H9 (cell line): Measurements from ENCODE around the gene MRPL46. TPM values are rescaled to one million over a fixed set of nuclear protein-coding genes. Genes with fewer than 3 reads are reported as not detected.

ENCODE experiments used
- DNase-seq: peaks from one replicate; pipeline ENCODE4 v3.0.0-alpha.2; 2017
- H2AFZ ChIP-seq: one replicate; pipeline ENCODE4 v1.6.1; 2013; ENCODE audit warnings: mild to moderate bottlenecking, low read length, control low read depth, moderate library complexity
- H2AK5ac ChIP-seq: 2 replicates; pipeline ENCODE4 v1.6.1; 2013; ENCODE audit warnings: low read length, control low read depth, mixed read lengths; ENCODE audit not compliant: insufficient read length
- H2BK120ac ChIP-seq: one replicate; pipeline ENCODE4 v1.6.1; 2013; ENCODE audit warnings: low read depth, mild to moderate bottlenecking, low read length, control low read depth, inconsistent platforms; ENCODE audit not compliant: poor library complexity, severe bottlenecking
- H2BK12ac ChIP-seq: 2 replicates; pipeline ENCODE4 v1.6.1; 2013; ENCODE audit warnings: low read length, control low read depth, mixed read lengths, low read depth; ENCODE audit not compliant: insufficient read length
- H2BK15ac ChIP-seq: 2 replicates; pipeline ENCODE4 v1.6.1; 2013; ENCODE audit warnings: low read depth, low read length, control low read depth
- H2BK20ac ChIP-seq: one replicate; pipeline ENCODE4 v1.6.1; 2013; ENCODE audit warnings: low read depth, mild to moderate bottlenecking, low read length, control low read depth, inconsistent platforms; ENCODE audit not compliant: poor library complexity, severe bottlenecking
- H2BK5ac ChIP-seq: 2 replicates; pipeline ENCODE4 v1.6.1; 2013; ENCODE audit warnings: low read length, control low read depth, mixed read lengths; ENCODE audit not compliant: insufficient read length
- H3K14ac ChIP-seq: 2 replicates; pipeline ENCODE4 v1.6.1; 2013; ENCODE audit warnings: low read length, control low read depth; ENCODE audit not compliant: insufficient read depth
- H3K18ac ChIP-seq: 2 replicates; pipeline ENCODE4 v1.6.1; 2013; ENCODE audit warnings: low read depth, mild to moderate bottlenecking, mixed read lengths, low read length, control low read depth; ENCODE audit not compliant: insufficient read length
- H3K23ac ChIP-seq: 2 replicates; pipeline ENCODE4 v1.6.1; 2013; ENCODE audit warnings: low read length, control low read depth, mixed read lengths, low read depth; ENCODE audit not compliant: insufficient read length
- H3K23me2 ChIP-seq: 2 replicates; pipeline ENCODE4 v1.6.1; 2013; ENCODE audit warnings: low read depth, mild to moderate bottlenecking, mixed read lengths, low read length, control low read depth; ENCODE audit not compliant: insufficient read length, poor library complexity, severe bottlenecking
- H3K27ac ChIP-seq: 2 replicates; pipeline ENCODE4 v1.5.1; 2013; ENCODE audit warnings: low read length, control low read depth, mixed read lengths, low read depth; ENCODE audit not compliant: insufficient read length
- H3K27me3 ChIP-seq: 2 replicates; pipeline ENCODE4 v1.6.1; 2013; ENCODE audit warnings: low read length, control low read depth, inconsistent platforms; ENCODE audit not compliant: insufficient read depth
- H3K4ac ChIP-seq: 2 replicates; pipeline ENCODE4 v1.6.1; 2013; ENCODE audit warnings: low read depth, mild to moderate bottlenecking, control low read depth, inconsistent platforms, low read length, moderate library complexity
- H3K4me1 ChIP-seq: 2 replicates; pipeline ENCODE4 v1.6.1; 2013; ENCODE audit warnings: low read length, control low read depth, inconsistent platforms; ENCODE audit not compliant: insufficient read depth
- H3K4me2 ChIP-seq: 2 replicates; pipeline ENCODE4 v1.6.1; 2013; ENCODE audit warnings: low read length, control low read depth, mixed read lengths; ENCODE audit not compliant: insufficient read length, insufficient read depth
- H3K56ac ChIP-seq: 2 replicates; pipeline ENCODE4 v1.6.1; 2013; ENCODE audit warnings: low read depth, mild to moderate bottlenecking, mixed read lengths, low read length, control low read depth; ENCODE audit not compliant: insufficient read length
- H3K79me1 ChIP-seq: 2 replicates; pipeline ENCODE4 v1.6.1; 2013; ENCODE audit warnings: low read depth, mild to moderate bottlenecking, moderate library complexity, low read length, control low read depth, inconsistent platforms; ENCODE audit not compliant: insufficient read depth, poor library complexity, severe bottlenecking
- H3K79me2 ChIP-seq: 2 replicates; pipeline ENCODE4 v1.6.1; 2013; ENCODE audit warnings: low read length, control low read depth, inconsistent platforms; ENCODE audit not compliant: insufficient read depth
- H3K9ac ChIP-seq: 2 replicates; pipeline ENCODE4 v1.6.1; 2013; ENCODE audit warnings: low read length, control low read depth, mixed read lengths; ENCODE audit not compliant: insufficient read length; ENCODE audit errors: extremely low read depth
- H3K9me3 ChIP-seq: one replicate; pipeline ENCODE4 v1.6.1; 2013; ENCODE audit warnings: low read depth, low read length, inconsistent platforms; ENCODE audit not compliant: control insufficient read depth
- H3T11ph ChIP-seq: one replicate; pipeline ENCODE4 v1.6.1; 2013; ENCODE audit warnings: mild to moderate bottlenecking, low read length, control low read depth, inconsistent platforms
- H4K20me1 ChIP-seq: one replicate; pipeline ENCODE4 v1.6.1; 2013; ENCODE audit not compliant: control insufficient read depth, insufficient read length, insufficient read depth
- H4K5ac ChIP-seq: 2 replicates; pipeline ENCODE4 v1.6.1; 2013; ENCODE audit warnings: low read depth, mild to moderate bottlenecking, mixed read lengths, low read length, control low read depth; ENCODE audit not compliant: insufficient read length
- H4K8ac ChIP-seq: replicated peaks from 2 replicates; pipeline ENCODE4 v1.6.1; 2013; ENCODE audit warnings: low read length, control low read depth, mixed read lengths, low read depth; ENCODE audit not compliant: insufficient read length
- H4K91ac ChIP-seq: 2 replicates; pipeline ENCODE4 v1.6.1; 2013; ENCODE audit warnings: low read depth, mild to moderate bottlenecking, moderate library complexity, mixed read lengths, low read length, control low read depth; ENCODE audit not compliant: insufficient read length
- H3K27ac Mint-ChIP-seq, 3 experiments: 2 replicates in 2 of 3; 3 replicates in 1 of 3; pipeline ENCODE4 v1.8.0; 2020 to 2021; ENCODE audit warnings: mixed read lengths in 3 of 3, mild to moderate bottlenecking in 1 of 3, moderate library complexity in 1 of 3
- H3K27me3 Mint-ChIP-seq: 2 replicates; pipeline ENCODE4 v1.8.0; 2021; ENCODE audit warnings: low read depth, mild to moderate bottlenecking, moderate library complexity, mixed read lengths
- H3K36me3 Mint-ChIP-seq, 3 experiments: 2 replicates in 2 of 3; 3 replicates in 1 of 3; pipeline ENCODE4 v1.8.0; 2020 to 2021; ENCODE audit warnings: low read depth in 3 of 3, mixed read lengths in 3 of 3; ENCODE audit not compliant: insufficient read depth in 1 of 3
- H3K4me1 Mint-ChIP-seq, 2 experiments: 2 replicates each; pipeline ENCODE4 v1.8.0; 2020; ENCODE audit warnings: mixed read lengths in 2 of 2
- H3K4me3 Mint-ChIP-seq, 2 experiments: 2 replicates in 1 of 2; 3 replicates in 1 of 2; pipeline ENCODE4 v1.8.0; 2020 to 2021; ENCODE audit warnings: mild to moderate bottlenecking in 2 of 2, mixed read lengths in 2 of 2, moderate library complexity in 1 of 2
- H3K9me3 Mint-ChIP-seq, 2 experiments: 2 replicates in 1 of 2; 3 replicates in 1 of 2; pipeline ENCODE4 v1.8.0; 2020; ENCODE audit warnings: mild to moderate bottlenecking in 2 of 2, mixed read lengths in 2 of 2, moderate library complexity in 1 of 2
- WGBS: extraction: QIAGEN DNeasy Blood & Tissue Kit; methylation state at CpG from one replicate; pipeline ENCODE4 v1.1.7; 2013; ENCODE audit warnings: missing lambda C conversion rate, low lambda C conversion rate, mixed read lengths; ENCODE audit not compliant: insufficient read length; ENCODE audit errors: extremely low coverage; 5-methylcytosine and 5-hydroxymethylcytosine counted together
- total RNA-seq: library from RNA; stranded (reverse); gene quantifications from 2 replicates; pipeline ENCODE4 v1.2.1, GENCODE V29; 2021
- TF ChIP-seq, protein P1 (sequence below): fragments of 200-600 bp; sonication (generic); conservative IDR thresholded peaks from 3 replicates; pipeline ENCODE4 v1.8.0; 2021; ENCODE audit warnings: antibody characterized with exemption, mild to moderate bottlenecking

The MRPL46 gene
- total RNA-seq, 1 experiment from 2014 or later: 29.3 TPM

DNA sequence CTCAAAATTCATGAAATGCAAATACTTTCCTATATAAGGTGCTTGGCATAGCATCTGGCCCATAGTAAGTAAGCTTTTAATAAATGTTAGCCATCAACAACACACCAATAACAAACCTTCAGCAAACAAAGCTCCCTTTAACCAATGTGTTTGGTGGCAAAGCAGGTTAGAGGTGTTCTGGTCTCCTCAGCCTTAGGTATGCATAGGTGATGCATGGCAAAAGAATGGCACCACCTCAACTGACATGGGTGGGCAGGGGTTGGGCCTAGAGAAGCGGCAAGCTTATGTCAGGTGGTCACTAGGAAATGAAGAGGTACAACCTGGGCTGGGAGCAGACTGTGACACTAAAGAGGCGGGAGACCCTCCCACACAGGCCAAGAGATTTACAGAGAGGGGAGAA, 38.5 kb upstream of the MRPL46 start:
- H3K36me3 Mint-ChIP-seq: peaks cover 5 to 22% (median 16%) of the 10 kb centered on the region in 3 experiments; a peak in 5 of 7 replicates
- no peak overlapping the region for H3K4ac ChIP-seq

More for the DNA sequence above, 38.5 kb upstream of the MRPL46 start:
- no peaks in the 10 kb centered on the region for H3K27me3 ChIP-seq
- no peak overlapping the region for H2BK15ac ChIP-seq
- H2AK5ac ChIP-seq: no peak overlapping the region
- H3K27me3 Mint-ChIP-seq: peaks cover 9% of the 10 kb centered on the region
- no peaks in the 10 kb centered on the region for H3K79me1 ChIP-seq
- H4K8ac ChIP-seq: no peak overlapping the region
- no peak overlapping the region for H2BK120ac ChIP-seq
- H3K18ac ChIP-seq: no peak overlapping the region
- H2BK20ac ChIP-seq: no peak overlapping the region
- H3K4me1 Mint-ChIP-seq: peaks cover 28 to 29% of the 10 kb centered on the region in 2 experiments
- H4K20me1 ChIP-seq: no peaks in the 10 kb centered on the region
- H4K5ac ChIP-seq: no peak overlapping the region
- no peak overlapping the region for H3K56ac ChIP-seq
- no peak overlapping the region for H3K4me2 ChIP-seq
- WGBS: no CpG with 5 or more reads among the region's 2 CpGs
- H3K27ac Mint-ChIP-seq: no peak overlapping the region
- H3K23me2 ChIP-seq: no peaks in the 10 kb centered on the region
- no peak overlapping the region for H3K14ac ChIP-seq
- H2AFZ ChIP-seq: no peak overlapping the region
- no peak overlapping the region for H3K4me3 Mint-ChIP-seq
- H3T11ph ChIP-seq: no peak overlapping the region
- H2BK12ac ChIP-seq: no peak overlapping the region
- no peak overlapping the region for H3K27ac ChIP-seq
- peaks cover 6% of the 10 kb centered on the region; the same call in 1 of the 2 replicates for H3K4me1 ChIP-seq
- H3K79me2 ChIP-seq: no peaks in the 10 kb centered on the region
- TF ChIP-seq, protein P1, sequence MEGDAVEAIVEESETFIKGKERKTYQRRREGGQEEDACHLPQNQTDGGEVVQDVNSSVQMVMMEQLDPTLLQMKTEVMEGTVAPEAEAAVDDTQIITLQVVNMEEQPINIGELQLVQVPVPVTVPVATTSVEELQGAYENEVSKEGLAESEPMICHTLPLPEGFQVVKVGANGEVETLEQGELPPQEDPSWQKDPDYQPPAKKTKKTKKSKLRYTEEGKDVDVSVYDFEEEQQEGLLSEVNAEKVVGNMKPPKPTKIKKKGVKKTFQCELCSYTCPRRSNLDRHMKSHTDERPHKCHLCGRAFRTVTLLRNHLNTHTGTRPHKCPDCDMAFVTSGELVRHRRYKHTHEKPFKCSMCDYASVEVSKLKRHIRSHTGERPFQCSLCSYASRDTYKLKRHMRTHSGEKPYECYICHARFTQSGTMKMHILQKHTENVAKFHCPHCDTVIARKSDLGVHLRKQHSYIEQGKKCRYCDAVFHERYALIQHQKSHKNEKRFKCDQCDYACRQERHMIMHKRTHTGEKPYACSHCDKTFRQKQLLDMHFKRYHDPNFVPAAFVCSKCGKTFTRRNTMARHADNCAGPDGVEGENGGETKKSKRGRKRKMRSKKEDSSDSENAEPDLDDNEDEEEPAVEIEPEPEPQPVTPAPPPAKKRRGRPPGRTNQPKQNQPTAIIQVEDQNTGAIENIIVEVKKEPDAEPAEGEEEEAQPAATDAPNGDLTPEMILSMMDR: no peak
- H3K9ac ChIP-seq: no peak overlapping the region
- no peak overlapping the region for H2BK5ac ChIP-seq
- H4K91ac ChIP-seq: no peak overlapping the region
- no peak overlapping the region for H3K23ac ChIP-seq
- H3K9me3 ChIP-seq: no peaks in the 10 kb centered on the region
- DNase-seq: no peak
- H3K9me3 Mint-ChIP-seq: no peaks in the 10 kb centered on the region
